ENCODE results near the gene WIPF2. TPM values are rescaled to one million over a fixed set of nuclear protein-coding genes. Genes with fewer than 3 reads are reported as not detected.

WIPF2 gene
- total and polyA plus RNA-seq, 12 donors, result 5.2 to 30.2 (median 15.2) TPM

- H3K27ac ChIP-seq, result peak overlapping the region; percentile 2 to 76 (median 65)
- intact Hi-C loops (cut with DNase I), result loop anchor here in 1 of 2 donors (2.0 kb wide), 1 partner anchor 41 kb away; no protein-coding TSS in a partner anchor
- no peak overlapping the region for H3K4me3 ChIP-seq
- whole genome bisulfite sequencing, 4 donors, result 34 to 60% (median 41%) methylated on average over 1 to 2 of the region's 2 CpGs
- no peaks in the 10 kb centered on the region for H3K36me3 ChIP-seq (replicated peaks in 1 of 2)
- no peaks in the 10 kb centered on the region for H3K9me3 ChIP-seq (replicated peaks in 1 of 3)
- no peaks in the 10 kb centered on the region for H3K27me3 ChIP-seq
- peak in 5 of 7 donors; percentile 68 to 82 (median 74) for DNase-seq
- TF ChIP-seq POLR2A (IDR thresholded peaks at IDR 0.05), result no peak
- peak in 1 of 6 experiments; percentile 14 for TF ChIP-seq CTCF (IDR thresholded peaks at IDR 0.05)
- peaks cover 37 to 98% of the 10 kb centered on the region in 2 donors for H3K4me1 ChIP-seq (replicated peaks in 1 of 2)
Observed at GRCh38 chr17:40311575-40311974, 92.5 kb downstream of the WIPF2 start.

- H3K4me3 ChIP-seq, result no peak overlapping the region
- TF ChIP-seq POLR2A (IDR thresholded peaks at IDR 0.05), result no peak
- TF ChIP-seq CTCF (IDR thresholded peaks at IDR 0.05), result no peak
- WGBS, 4 donors, result 43 to 53% (median 48%) methylated on average over 6 to 7 of the region's 7 CpGs
- peak in 1 of 7 donors; percentile 35 for DNase-seq
- H3K27ac ChIP-seq, result peak overlapping the region in 3 of 5 donors; percentile 50 to 76 (median 66)
- intact Hi-C loops (cut with DNase I), result no loop called here
- H3K36me3 ChIP-seq (replicated peaks in 1 of 2), result no peaks in the 10 kb centered on the region
- H3K9me3 ChIP-seq (replicated peaks in 1 of 3), result no peaks in the 10 kb centered on the region
- H3K27me3 ChIP-seq, result no peaks in the 10 kb centered on the region
- H3K4me1 ChIP-seq (replicated peaks in 1 of 2), result peaks cover 39 to 98% of the 10 kb centered on the region in 2 donors
Observed at GRCh38 chr17:40312131-40312731, 93.1 kb downstream of the WIPF2 start.

- peak in 1 of 7 donors; percentile 24 for DNase-seq
- TF ChIP-seq POLR2A (IDR thresholded peaks at IDR 0.05) (no peak), CTCF (IDR thresholded peaks at IDR 0.05) (no peak)
- 59 to 75% (median 70%) methylated on average over 4 of the region's 4 CpGs for WGBS, 4 donors
- intact Hi-C loops (cut with DNase I), result no loop called here
- H3K4me1 ChIP-seq (replicated peaks in 1 of 2), result peaks cover 46 to 97% of the 10 kb centered on the region in 2 donors
- H3K9me3 ChIP-seq (replicated peaks in 1 of 3), result no peaks in the 10 kb centered on the region
- no peak overlapping the region for H3K4me3 ChIP-seq
- no peaks in the 10 kb centered on the region for H3K27me3 ChIP-seq
- H3K27ac ChIP-seq, result peak overlapping the region in 2 of 5 donors; percentile 6 to 76
- H3K36me3 ChIP-seq (replicated peaks in 1 of 2), result no peaks in the 10 kb centered on the region
Observed at GRCh38 chr17:40312893-40313667, 94.0 kb downstream of the WIPF2 start.

Measured in adrenal gland (tissue), 12 donors.